ENCODE measurements around the gene SMCO3. TPM values are rescaled to one million over a fixed set of nuclear protein-coding genes. Genes with fewer than 3 reads are reported as not detected.

Gene SMCO3
- polyA plus RNA-seq, 1 experiment = 0.45 TPM

DNA sequence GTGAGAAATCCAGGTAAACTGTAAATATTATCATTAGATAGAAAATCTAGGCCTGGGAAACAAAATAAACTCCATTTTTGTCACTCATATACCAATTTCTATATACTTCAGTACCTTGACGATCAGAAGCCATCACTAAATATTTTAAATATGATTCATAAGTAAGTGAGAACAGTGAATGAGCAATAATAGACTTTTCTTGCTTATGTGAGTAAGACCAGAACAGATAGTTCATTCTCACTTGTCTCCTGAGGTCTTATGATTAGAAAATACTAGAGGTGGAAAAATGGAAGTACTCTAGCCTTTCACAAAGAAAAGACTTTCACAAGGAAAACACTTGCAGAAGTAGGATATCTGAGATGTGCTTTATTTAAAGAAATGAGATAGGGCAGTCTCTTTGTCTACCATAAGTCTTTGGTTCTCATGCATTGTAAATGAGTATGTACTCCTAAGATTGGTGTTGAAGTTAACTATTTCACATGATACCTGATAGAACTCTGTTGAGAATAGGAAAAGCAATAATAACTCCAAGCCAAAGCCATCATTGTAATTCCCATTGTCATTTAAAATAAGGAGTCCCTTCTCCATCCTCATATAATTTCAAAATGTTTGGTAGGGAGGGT is 10.1 kb upstream of the SMCO3 start:
- CTCF ChIA-PET = interaction anchor here (1.2 kb wide), 1 partner anchor 53 kb away, joined by 5 read pairs; a partner anchor contains a TSS
- no peaks in the 10 kb centered on the region for H3K27me3 ChIP-seq (ENCODE audit: control insufficient read depth, insufficient read depth, low read length)
- no peak overlapping the region for H3K4me3 ChIP-seq (ENCODE audit: low read depth, low read length)
- POLR2A ChIA-PET = no interaction called here
- TF ChIP-seq, protein P1, sequence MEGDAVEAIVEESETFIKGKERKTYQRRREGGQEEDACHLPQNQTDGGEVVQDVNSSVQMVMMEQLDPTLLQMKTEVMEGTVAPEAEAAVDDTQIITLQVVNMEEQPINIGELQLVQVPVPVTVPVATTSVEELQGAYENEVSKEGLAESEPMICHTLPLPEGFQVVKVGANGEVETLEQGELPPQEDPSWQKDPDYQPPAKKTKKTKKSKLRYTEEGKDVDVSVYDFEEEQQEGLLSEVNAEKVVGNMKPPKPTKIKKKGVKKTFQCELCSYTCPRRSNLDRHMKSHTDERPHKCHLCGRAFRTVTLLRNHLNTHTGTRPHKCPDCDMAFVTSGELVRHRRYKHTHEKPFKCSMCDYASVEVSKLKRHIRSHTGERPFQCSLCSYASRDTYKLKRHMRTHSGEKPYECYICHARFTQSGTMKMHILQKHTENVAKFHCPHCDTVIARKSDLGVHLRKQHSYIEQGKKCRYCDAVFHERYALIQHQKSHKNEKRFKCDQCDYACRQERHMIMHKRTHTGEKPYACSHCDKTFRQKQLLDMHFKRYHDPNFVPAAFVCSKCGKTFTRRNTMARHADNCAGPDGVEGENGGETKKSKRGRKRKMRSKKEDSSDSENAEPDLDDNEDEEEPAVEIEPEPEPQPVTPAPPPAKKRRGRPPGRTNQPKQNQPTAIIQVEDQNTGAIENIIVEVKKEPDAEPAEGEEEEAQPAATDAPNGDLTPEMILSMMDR (IDR thresholded peaks at IDR 0.05; ENCODE audit: insufficient read depth, low read depth, low read length) = no peak
- no peak for DNase-seq (ENCODE audit: low read depth)
- H3K36me3 ChIP-seq (ENCODE audit: control insufficient read depth, insufficient read depth, low read length) = no peaks in the 10 kb centered on the region

- TF ChIP-seq, protein P1 (IDR thresholded peaks at IDR 0.05; ENCODE audit: insufficient read depth, low read depth, low read length) = no peak
- ChIA-PET POLR2A (no interaction called here), CTCF (interaction anchor here (0.7 to 2.8 kb wide), 14 partner anchors 10 to 409 kb away, joined by 3 to 19 read pairs (median 6); partner anchors contain the start of gene RERG)
- no peak for DNase-seq (ENCODE audit: low read depth)
- Histone ChIP-seq H3K4me3 (ENCODE audit: low read depth, low read length) (no peak overlapping the region), H3K36me3 (ENCODE audit: control insufficient read depth, insufficient read depth, low read length) (no peaks in the 10 kb centered on the region), H3K27me3 (ENCODE audit: control insufficient read depth, insufficient read depth, low read length) (no peaks in the 10 kb centered on the region)
Measured at GRCh38 chr12:14811486-14811885, 2.5 kb downstream of the SMCO3 start.

GRCh38 chr12:14810953-14811483 is 3.0 kb downstream of the SMCO3 start:
- CTCF ChIA-PET = interaction anchor here (0.7 to 2.8 kb wide), 14 partner anchors 9 to 410 kb away, joined by 3 to 19 read pairs (median 6); partner anchors contain the start of gene RERG
- Histone ChIP-seq H3K4me3 (ENCODE audit: low read depth, low read length) (no peak overlapping the region), H3K36me3 (ENCODE audit: control insufficient read depth, insufficient read depth, low read length) (no peaks in the 10 kb centered on the region), H3K27me3 (ENCODE audit: control insufficient read depth, insufficient read depth, low read length) (no peaks in the 10 kb centered on the region)
- POLR2A ChIA-PET = interaction anchor here (0.6 kb wide), 1 partner anchor 185 kb away, joined by 9 read pairs; no protein-coding TSS in a partner anchor
- no peak for DNase-seq (ENCODE audit: low read depth)
- TF ChIP-seq, protein P1 (IDR thresholded peaks at IDR 0.05; ENCODE audit: insufficient read depth, low read depth, low read length) = peak; percentile 59

GRCh38 chr12:14810167-14810952 is 3.6 kb downstream of the SMCO3 start:
- H3K36me3 ChIP-seq (ENCODE audit: control insufficient read depth, insufficient read depth, low read length) = no peaks in the 10 kb centered on the region
- DNase-seq (ENCODE audit: low read depth) = no peak
- ChIA-PET POLR2A (interaction anchor here (0.6 kb wide), 1 partner anchor 186 kb away, joined by 9 read pairs; no protein-coding TSS in a partner anchor), CTCF (interaction anchor here (0.6 to 2.8 kb wide), 10 partner anchors 8 to 411 kb away, joined by 3 to 19 read pairs (median 8); partner anchors contain the start of gene RERG)
- H3K27me3 ChIP-seq (ENCODE audit: control insufficient read depth, insufficient read depth, low read length) = no peaks in the 10 kb centered on the region
- no peak overlapping the region for H3K4me3 ChIP-seq (ENCODE audit: low read depth, low read length)
- TF ChIP-seq, protein P1 (IDR thresholded peaks at IDR 0.05; ENCODE audit: insufficient read depth, low read depth, low read length) = no peak

DNA sequence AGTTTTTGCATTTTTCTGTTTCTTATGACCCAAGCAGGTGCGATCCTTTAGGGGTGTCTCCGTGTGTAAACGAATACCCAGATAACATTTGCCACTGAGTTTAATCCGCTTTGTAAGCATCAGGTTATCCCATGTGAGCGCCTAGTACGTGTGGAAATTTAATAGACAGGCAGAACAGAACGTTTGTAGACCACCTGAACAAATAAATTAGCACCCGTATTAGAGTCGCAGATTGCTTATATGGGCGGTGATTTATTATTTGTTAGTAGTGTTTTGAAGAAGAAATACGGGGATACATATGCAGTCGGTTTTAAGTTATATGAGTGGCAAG is 10.2 kb downstream of the SMCO3 start:
- POLR2A ChIA-PET = interaction anchor here (0.5 to 1.8 kb wide), 6 partner anchors 11 to 192 kb away, joined by 3 to 10 read pairs (median 5); a partner anchor contains a TSS

More for the DNA sequence above, 10.2 kb downstream of the SMCO3 start:
- DNase-seq (ENCODE audit: low read depth) = no peak
- H3K36me3 ChIP-seq (ENCODE audit: control insufficient read depth, insufficient read depth, low read length) = 0 out of 2 replicates have a peak, but pooled peaks cover 2% of the 10 kb centered on the region
- CTCF ChIA-PET = interaction anchor here (1.2 to 2.6 kb wide), 3 partner anchors 9 to 423 kb away, joined by 3 to 15 read pairs (median 3); a partner anchor contains a TSS
- H3K27me3 ChIP-seq (ENCODE audit: control insufficient read depth, insufficient read depth, low read length) = no peaks in the 10 kb centered on the region
- H3K4me3 ChIP-seq (ENCODE audit: low read depth, low read length) = peak overlapping the region; percentile 100
- TF ChIP-seq, protein P1 (IDR thresholded peaks at IDR 0.05; ENCODE audit: insufficient read depth, low read depth, low read length) = no peak
